ENCODE data around the gene ZNRF1.
A peak's percentile ranks its signal among the peaks of the same experiment; 100 is the strongest.

ZNRF1 gene

DNA sequence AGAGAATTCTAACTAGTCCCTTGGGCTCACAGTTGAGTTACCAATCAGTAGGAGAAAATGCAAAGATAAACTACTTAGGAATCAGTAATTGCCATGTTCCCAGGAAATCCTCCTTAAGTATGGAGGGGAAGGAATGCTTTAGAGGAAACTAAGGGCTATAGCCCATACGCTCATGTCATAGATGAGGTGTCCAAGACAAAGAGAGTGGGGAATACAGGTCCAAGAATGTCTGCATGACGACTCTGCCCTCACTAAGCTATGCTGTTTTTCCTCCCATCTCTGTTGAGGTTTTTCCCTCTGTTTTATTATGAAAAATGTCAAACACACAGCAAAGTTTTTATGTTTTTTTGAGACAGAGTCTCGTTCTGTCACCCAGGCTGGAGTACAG is 101.8 kb downstream of the ZNRF1 start:
- no peak for DNase-seq

- no peak for DNase-seq
These were observed 102.8 kb downstream of the ZNRF1 start for GRCh38 chr16:75101635-75102034.

GRCh38 chr16:75102595-75102994 is 103.8 kb downstream of the ZNRF1 start:
- DNase-seq, result no peak

- DNase-seq, result no peak
These were observed 105.2 kb downstream of the ZNRF1 start for GRCh38 chr16:75103994-75104393.

DNA sequence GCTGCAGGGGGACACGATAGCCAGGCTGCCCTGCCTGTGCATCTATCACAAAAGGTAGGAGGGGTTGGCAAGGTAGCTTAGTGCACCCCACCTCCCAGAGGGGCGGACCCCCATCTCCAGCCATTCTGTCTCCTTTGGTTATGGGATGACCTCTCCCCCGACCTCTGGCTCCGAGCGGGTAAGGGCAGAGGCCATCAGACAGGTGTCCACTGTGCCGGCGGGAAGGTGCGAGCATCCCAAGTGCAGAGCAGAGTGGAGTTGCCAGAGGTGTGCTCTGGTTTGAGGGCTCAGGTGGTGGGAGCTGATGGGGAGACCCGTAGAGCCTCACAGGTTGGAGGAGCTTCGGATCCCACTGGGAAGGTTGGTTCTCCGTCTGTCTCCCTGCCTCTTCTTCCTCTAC is 106.0 kb downstream of the ZNRF1 start:
- DNase-seq, result no peak

DNA sequence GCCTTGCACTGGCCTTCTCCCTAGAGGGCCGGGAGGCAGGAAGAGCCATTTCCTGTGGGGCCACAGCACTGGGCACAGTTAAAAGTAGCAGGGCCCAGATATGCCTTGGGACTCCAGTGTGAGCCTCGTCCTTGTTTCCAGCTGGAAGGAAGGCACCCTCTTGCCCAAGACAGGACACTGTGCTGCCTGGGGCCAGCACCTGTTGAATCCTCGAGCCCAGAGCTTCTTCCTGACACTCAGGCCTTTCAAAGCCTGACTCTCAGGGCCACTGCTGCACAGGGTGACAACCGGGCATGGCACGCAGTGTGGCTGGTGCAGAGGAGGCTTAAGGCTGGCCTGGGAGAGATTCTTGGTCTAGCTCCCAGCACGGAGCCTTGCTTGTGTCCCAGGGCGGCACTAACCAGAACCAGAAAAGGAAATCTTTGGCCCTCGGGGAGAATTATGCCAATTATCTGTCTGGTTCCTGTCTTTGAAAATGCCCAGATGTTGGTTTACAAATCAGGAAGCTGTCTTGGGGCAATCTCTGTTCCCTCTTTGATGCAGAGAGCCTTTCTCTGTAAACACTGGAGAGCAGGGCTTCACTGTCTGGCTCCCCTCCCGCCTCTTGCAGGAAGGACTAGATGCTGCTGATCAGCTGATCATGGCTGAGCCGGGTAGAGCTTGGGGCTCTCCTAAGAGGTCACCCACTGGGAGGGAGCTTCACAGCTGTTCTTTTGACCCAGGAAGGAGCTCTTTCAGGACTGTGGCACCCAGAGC is 106.7 kb downstream of the ZNRF1 start:
- DNase-seq, result peak; percentile 75

- DNase-seq, result peak; percentile 57
These were observed 107.8 kb downstream of the ZNRF1 start for GRCh38 chr16:75106351-75107274.

- no peak for DNase-seq
These were observed 108.7 kb downstream of the ZNRF1 start for GRCh38 chr16:75107505-75107904.

- DNase-seq, result peak; percentile 48
These were observed 110.2 kb downstream of the ZNRF1 start for GRCh38 chr16:75108792-75109731.

DNA sequence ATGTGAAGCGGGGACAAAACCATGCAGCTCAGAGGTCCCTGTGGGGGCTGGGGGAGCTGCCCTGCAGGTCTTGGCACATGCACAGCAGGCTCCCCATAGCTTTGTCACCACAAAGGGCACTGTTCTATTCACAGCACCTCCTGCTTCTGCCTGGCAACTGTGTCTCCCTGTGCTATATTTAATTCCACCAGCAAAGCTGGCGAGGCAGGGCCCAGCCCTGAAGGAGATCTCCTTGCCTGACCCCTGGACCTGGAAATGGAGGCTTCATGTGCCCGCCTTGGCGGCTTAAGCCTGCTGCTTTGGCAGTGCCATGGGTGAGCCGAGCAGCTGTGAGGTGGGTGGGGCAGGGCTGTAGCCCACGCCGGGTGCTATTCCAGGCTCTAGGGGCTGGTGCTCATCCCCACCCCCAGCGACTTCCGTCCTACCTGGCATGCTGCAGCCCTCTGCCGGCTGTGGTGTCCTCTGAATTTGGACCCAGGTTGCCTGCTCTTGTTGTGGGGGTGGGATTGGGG is 111.0 kb downstream of the ZNRF1 start:
- DNase-seq, result no peak

GRCh38 chr16:75110637-75111513 is 112.1 kb downstream of the ZNRF1 start:
- DNase-seq, result peak; percentile 93

- DNase-seq, result peak; percentile 51
These were observed 112.7 kb downstream of the ZNRF1 start for GRCh38 chr16:75111514-75111940.

DNA sequence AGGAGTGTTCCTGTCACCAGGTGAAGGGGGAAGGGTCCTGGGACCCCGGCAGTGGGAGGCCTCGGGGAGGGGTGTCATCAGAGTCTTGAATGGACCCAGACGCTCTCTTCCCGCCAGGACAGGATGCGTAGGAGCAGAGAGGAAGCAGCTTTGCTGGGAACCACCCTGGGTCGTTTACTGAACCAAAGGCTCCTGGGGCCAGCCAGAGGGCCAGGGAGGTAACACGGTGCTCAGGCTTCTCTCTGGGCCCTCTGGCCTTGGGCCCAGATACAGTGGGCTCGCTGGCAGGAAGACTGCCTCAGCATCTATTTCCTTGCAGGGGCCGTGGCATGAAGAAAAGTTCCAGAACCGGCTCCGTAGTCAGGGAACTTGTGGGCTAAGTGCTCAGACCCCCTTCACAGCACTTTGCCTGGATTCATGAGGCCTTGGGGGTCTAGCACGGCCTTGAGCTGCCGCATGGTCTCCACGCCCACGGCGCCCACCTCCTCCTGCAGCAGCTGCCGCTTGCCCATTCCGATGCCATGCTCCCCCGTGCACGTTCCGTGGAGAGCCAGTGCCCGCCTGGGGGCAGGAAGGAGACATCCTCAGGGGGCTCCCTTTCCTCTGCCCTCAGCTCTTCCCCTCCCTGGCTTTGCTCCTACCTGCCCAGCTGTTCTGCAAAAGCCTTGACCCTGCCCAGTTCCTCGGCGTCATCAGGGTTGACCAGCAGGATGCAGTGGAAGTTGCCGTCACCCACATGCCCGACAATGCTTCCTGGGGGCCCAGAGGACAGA is 113.3 kb downstream of the ZNRF1 start:
- no peak for DNase-seq

- DNase-seq, result peak; percentile 58
These were observed 114.1 kb downstream of the ZNRF1 start for GRCh38 chr16:75112734-75113491.

DNA sequence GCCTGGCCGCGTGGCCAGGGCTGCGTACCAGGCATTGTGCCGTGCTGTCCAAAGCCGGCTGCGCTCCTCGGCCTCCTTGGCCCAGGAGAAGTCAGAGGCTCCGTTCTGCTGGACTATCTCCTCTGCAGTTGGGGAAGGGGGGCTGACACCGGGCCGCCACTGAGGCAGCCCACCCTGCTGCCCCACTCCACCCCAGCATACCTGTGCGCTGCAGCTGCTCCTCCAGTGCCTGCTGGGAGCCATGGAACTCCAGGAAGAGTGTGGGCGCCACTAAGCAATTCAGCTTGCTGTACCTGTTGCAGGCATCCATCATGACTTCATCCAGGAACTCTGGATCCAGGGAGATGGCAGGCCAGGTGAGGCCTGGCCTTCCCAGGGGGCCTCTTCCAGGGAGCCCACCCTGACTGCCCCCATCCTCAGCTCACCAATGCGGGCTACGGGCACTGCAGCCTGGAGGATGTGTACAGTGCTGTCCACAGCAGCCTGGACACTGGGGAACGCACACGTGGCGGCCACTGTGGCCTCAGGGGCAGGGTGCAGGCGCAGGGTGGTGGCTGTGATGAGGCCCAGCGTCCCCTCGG is 114.8 kb downstream of the ZNRF1 start:
- DNase-seq, result no peak

GRCh38 chr16:75114179-75114945 is 115.5 kb downstream of the ZNRF1 start:
- no peak for DNase-seq

DNA sequence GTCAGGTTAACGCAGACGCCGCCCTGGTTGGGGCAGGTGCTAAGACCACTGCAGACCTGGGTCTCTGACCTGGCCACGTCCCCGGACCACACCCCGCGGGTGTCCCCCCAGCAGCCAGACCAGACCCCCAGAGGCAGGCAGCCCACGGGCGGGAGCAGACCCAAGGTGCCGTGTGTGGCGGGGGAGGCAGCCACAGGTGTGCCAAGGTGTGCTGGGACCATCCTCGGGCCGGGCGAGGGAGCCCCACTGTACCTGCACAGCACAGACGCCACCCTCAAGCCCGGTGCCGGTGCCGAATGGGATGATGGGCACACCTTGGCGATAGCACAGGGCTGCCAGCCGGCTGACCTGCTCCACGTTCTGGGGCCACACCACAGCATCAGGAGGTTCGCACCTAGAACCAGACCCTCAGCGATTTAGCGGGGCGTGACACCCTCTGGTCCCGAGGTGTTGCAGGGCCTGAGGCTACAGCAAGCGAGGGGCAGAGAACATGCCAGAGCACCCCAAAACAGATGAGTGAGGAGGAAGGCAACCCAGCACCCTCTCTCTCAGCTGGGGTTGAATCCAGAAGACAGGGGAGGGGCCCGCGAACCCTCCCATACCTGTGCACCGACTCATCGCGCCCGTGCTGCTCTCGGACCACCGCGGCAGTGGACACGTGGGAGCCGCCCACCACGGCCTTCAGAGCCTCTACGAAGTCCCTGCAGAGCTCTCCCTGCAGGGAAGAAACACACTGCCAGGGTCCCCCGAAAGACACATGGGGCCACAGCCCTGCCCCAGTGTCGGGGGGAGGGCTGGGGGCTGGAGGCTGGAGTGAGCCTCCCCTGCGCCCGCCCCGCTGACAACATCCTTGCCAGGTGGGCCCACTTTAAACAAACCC is 116.4 kb downstream of the ZNRF1 start:
- peak; percentile 49 for DNase-seq
